PC-9 (cell line): ENCODE measurements around the gene FBRSL1.

Source experiments
- CTCF ChIP-seq: fragments of 200-600 bp; sonication (generic); conservative IDR thresholded peaks from 2 replicates; pipeline ENCODE4 v1.6.1; 2017; ENCODE audit warnings: mixed run types, antibody characterized with exemption, mild to moderate bottlenecking, moderate library complexity
- EZH2 ChIP-seq: fragments of 200-600 bp; sonication (generic); IDR thresholded peaks from 2 replicates; pipeline ENCODE4 v1.8.0; 2017; ENCODE audit warnings: antibody characterized with exemption, low read depth

- TF ChIP-seq CTCF (no peak), EZH2 (no peak)
Observed at GRCh38 chr12:132521200-132521580, 31.2 kb downstream of the FBRSL1 start.
